Neuronal stem cell (in vitro differentiated cells): ENCODE data around the gene PTPRG.

ENCODE experiments used
- DNase-seq: peaks from one replicate; pipeline ENCODE4 v3.0.0-alpha.2; 2013; ENCODE audit warnings: low spot score
- H2AFZ ChIP-seq: one replicate; pipeline ENCODE4 v1.6.1; 2013; ENCODE audit warnings: mild to moderate bottlenecking, low read length, inconsistent platforms
- H2AK5ac ChIP-seq: 2 replicates; pipeline ENCODE4 v1.6.1; 2013; ENCODE audit warnings: low read depth, mild to moderate bottlenecking, inconsistent platforms, low read length, moderate library complexity, mixed read lengths
- H2BK120ac ChIP-seq: 2 replicates; pipeline ENCODE4 v1.6.1; 2013; ENCODE audit warnings: low read depth, mild to moderate bottlenecking, inconsistent platforms, low read length, moderate library complexity, mixed read lengths
- H2BK12ac ChIP-seq: one replicate; pipeline ENCODE4 v1.6.1; 2013; ENCODE audit warnings: low read length, inconsistent platforms
- H2BK15ac ChIP-seq: 2 replicates; pipeline ENCODE4 v1.6.1; 2013; ENCODE audit warnings: mild to moderate bottlenecking, low read length, inconsistent platforms, mixed read lengths
- H2BK5ac ChIP-seq: one replicate; pipeline ENCODE4 v1.6.1; 2013; ENCODE audit warnings: inconsistent platforms, mild to moderate bottlenecking, low read length, moderate library complexity
- H3K14ac ChIP-seq: one replicate; pipeline ENCODE4 v1.6.1; 2013; ENCODE audit warnings: low read length, inconsistent platforms
- H3K18ac ChIP-seq: 2 replicates; pipeline ENCODE4 v1.6.1; 2013; ENCODE audit warnings: low read length, inconsistent platforms
- H3K23ac ChIP-seq: 2 replicates; pipeline ENCODE4 v1.6.1; 2013; ENCODE audit warnings: low read depth, mild to moderate bottlenecking, mixed read lengths, low read length, inconsistent platforms; ENCODE audit not compliant: poor library complexity
- H3K27ac ChIP-seq: replicated peaks from 3 replicates; pipeline ENCODE4 v1.5.1; 2013; ENCODE audit warnings: low read length, inconsistent platforms
- H3K27me3 ChIP-seq, 3 experiments: 2 replicates each; pipeline ENCODE4 v1.6.1; 2013; ENCODE audit warnings: low read length in 3 of 3, mild to moderate bottlenecking in 2 of 3, inconsistent platforms in 1 of 3, low read depth in 1 of 3, mixed read lengths in 1 of 3, moderate library complexity in 1 of 3; ENCODE audit not compliant: control insufficient read depth in 3 of 3, insufficient read depth in 3 of 3
- H3K36me3 ChIP-seq, 2 donors: replicated peaks in 1 of 2; 2 replicates each; pipeline ENCODE4 v1.6.1; 2013; ENCODE audit warnings: low read length in 2 of 2; ENCODE audit not compliant: control insufficient read depth in 2 of 2, insufficient read depth in 2 of 2
- H3K4ac ChIP-seq: 2 replicates; pipeline ENCODE4 v1.6.1; 2013; ENCODE audit warnings: inconsistent platforms, mild to moderate bottlenecking, low read length, moderate library complexity
- H3K4me1 ChIP-seq, 2 donors: 1 replicate in 1 of 2; 2 replicates in 1 of 2; pipeline ENCODE4 v1.6.1; 2013; ENCODE audit warnings: low read length in 2 of 2, low read depth in 1 of 2; ENCODE audit not compliant: control insufficient read depth in 2 of 2, insufficient read depth in 1 of 2
- H3K4me2 ChIP-seq: one replicate; pipeline ENCODE4 v1.6.1; 2013; ENCODE audit warnings: mild to moderate bottlenecking, low read length, inconsistent platforms; ENCODE audit not compliant: insufficient read depth, poor library complexity, severe bottlenecking
- H3K4me3 ChIP-seq, 2 donors: 2 replicates each; pipeline ENCODE4 v1.5.1; 2013; ENCODE audit warnings: low read length in 2 of 2, mild to moderate bottlenecking in 2 of 2, inconsistent platforms in 1 of 2, moderate library complexity in 1 of 2
- H3K79me1 ChIP-seq: one replicate; pipeline ENCODE4 v1.6.1; 2013; ENCODE audit warnings: low read depth, mild to moderate bottlenecking, inconsistent platforms, low read length, moderate library complexity
- H3K9ac ChIP-seq: one replicate; pipeline ENCODE4 v1.6.1; 2013; ENCODE audit warnings: mild to moderate bottlenecking, low read depth, low read length, inconsistent platforms; ENCODE audit not compliant: poor library complexity
- H3K9me3 ChIP-seq, 2 donors: replicated peaks in 1 of 2; 2 replicates each; pipeline versions ENCODE3 to v1.6.1; 2013; ENCODE audit warnings: low read length in 2 of 2, mild to moderate bottlenecking in 2 of 2, inconsistent platforms in 1 of 2, low read depth in 1 of 2, mixed read lengths in 1 of 2, moderate library complexity in 1 of 2; ENCODE audit not compliant: control insufficient read depth in 2 of 2, insufficient read depth in 1 of 2
- H4K8ac ChIP-seq: one replicate; pipeline ENCODE4 v1.6.1; 2013; ENCODE audit warnings: low read depth, mild to moderate bottlenecking, inconsistent platforms, low read length, moderate library complexity
- H4K91ac ChIP-seq: one replicate; pipeline ENCODE4 v1.6.1; 2013; ENCODE audit warnings: low read length, low read depth, mild to moderate bottlenecking, inconsistent platforms; ENCODE audit not compliant: poor library complexity
- WGBS, 2 donors: extraction: QIAGEN DNeasy Blood & Tissue Kit; methylation state at CpG; one replicate each; pipeline ENCODE4 v1.1.7; 2013; ENCODE audit warnings: missing lambda C conversion rate in 2 of 2, mixed read lengths in 1 of 2; ENCODE audit not compliant: insufficient read length in 2 of 2, insufficient replicate concordance in 1 of 2; ENCODE audit errors: extremely low coverage in 2 of 2; 5-methylcytosine and 5-hydroxymethylcytosine counted together

PTPRG gene

GRCh38 chr3:62318752-62319569 lies 757.6 kb downstream of the PTPRG start:
- Histone ChIP-seq H3K4me1 (peaks cover 2 to 3% of the 10 kb centered on the region in 2 donors), H3K4me2 (peak overlapping the region; percentile 92), H3K79me1 (no peaks in the 10 kb centered on the region), H3K27ac (no peak overlapping the region), H3K18ac (no peak overlapping the region), H2BK5ac (no peak overlapping the region), H2BK15ac (no peak overlapping the region), H2AK5ac (no peak overlapping the region), H2AFZ (peak overlapping the region; percentile 95), H3K9ac (peak overlapping the region; percentile 78), H3K9me3 (peaks cover 3 to 21% of the 10 kb centered on the region in 2 donors), H3K14ac (no peak overlapping the region), H4K8ac (no peak overlapping the region), H3K27me3 (no peaks in the 10 kb centered on the region), H4K91ac (no peak overlapping the region), H3K36me3 (peaks cover 0 to 38% of the 10 kb centered on the region in 2 donors), H2BK120ac (no peak overlapping the region), H2BK12ac (no peak overlapping the region), H3K4me3 (peak overlapping the region; percentile 75 to 79), H3K23ac (no peak overlapping the region), H3K4ac (no peak overlapping the region)
- no CpG with 5 or more reads among the region's 60 CpGs for WGBS, 2 donors
- DNase-seq, result peak; percentile 86

DNA sequence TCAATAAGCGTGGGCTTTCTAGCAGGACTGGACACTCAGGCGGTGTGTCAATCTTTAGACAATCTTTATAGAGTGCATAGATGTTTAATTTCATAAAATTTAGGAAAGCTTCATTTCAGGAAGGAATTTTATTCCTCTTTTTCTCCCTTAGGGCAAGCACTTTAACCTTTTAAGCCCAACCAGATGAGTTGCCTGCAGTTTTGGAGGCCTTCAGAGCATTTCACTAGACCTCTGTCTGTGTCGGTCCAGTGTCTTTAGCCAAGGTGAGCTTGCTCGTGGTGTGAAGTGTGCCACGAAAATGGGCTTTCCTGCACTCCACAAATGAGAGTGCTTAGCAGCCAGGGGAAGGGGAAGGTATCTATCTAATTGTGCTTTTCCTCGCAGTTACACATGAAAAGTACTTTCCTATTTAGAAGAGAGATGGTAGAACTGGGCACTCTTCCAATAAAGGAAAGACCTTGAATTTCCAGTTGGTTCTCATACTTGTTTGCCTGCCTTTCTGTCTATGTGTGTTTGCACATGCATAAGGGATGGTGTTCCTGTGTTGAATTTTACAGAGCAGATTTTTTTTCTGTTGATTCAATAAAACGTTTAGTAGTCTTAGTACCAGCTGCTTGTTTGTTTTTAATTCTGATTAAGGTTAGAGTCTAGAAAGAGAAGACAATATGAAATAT lies 758.3 kb downstream of the PTPRG start:
- Histone ChIP-seq H3K4me3 (peak overlapping the region in 1 of 2 donors; percentile 75), H4K91ac (no peak overlapping the region), H3K36me3 (peaks cover 0 to 45% of the 10 kb centered on the region in 2 donors), H3K14ac (no peak overlapping the region), H4K8ac (no peak overlapping the region), H3K4ac (no peak overlapping the region), H3K4me2 (no peak overlapping the region), H2AFZ (peak overlapping the region; percentile 95), H3K79me1 (no peaks in the 10 kb centered on the region), H2AK5ac (no peak overlapping the region), H2BK15ac (no peak overlapping the region), H3K9me3 (peaks cover 3 to 21% of the 10 kb centered on the region in 2 donors), H3K4me1 (peaks cover 2 to 3% of the 10 kb centered on the region in 2 donors), H3K9ac (no peak overlapping the region), H2BK5ac (no peak overlapping the region), H3K18ac (no peak overlapping the region), H3K23ac (no peak overlapping the region), H3K27me3 (no peaks in the 10 kb centered on the region), H3K27ac (no peak overlapping the region), H2BK12ac (no peak overlapping the region), H2BK120ac (no peak overlapping the region)
- no peak for DNase-seq
- no CpG with 5 or more reads among the region's 7 CpGs for WGBS, 2 donors

- Histone ChIP-seq H2BK12ac (no peak overlapping the region), H3K4me3 (no peak overlapping the region), H2AFZ (no peak overlapping the region), H3K27ac (no peak overlapping the region), H4K91ac (no peak overlapping the region), H3K36me3 (peaks cover 0 to 69% of the 10 kb centered on the region in 2 donors), H3K14ac (no peak overlapping the region), H3K4ac (no peak overlapping the region), H2BK120ac (no peak overlapping the region), H3K79me1 (no peaks in the 10 kb centered on the region), H3K9ac (no peak overlapping the region), H3K18ac (no peak overlapping the region), H2BK15ac (no peak overlapping the region), H2BK5ac (no peak overlapping the region), H4K8ac (no peak overlapping the region), H3K4me2 (no peak overlapping the region), H2AK5ac (no peak overlapping the region), H3K9me3 (peaks cover 3 to 21% of the 10 kb centered on the region in 2 donors), H3K27me3 (no peaks in the 10 kb centered on the region), H3K4me1 (peaks cover 1 to 3% of the 10 kb centered on the region in 2 donors), H3K23ac (no peak overlapping the region)
- no peak for DNase-seq
- WGBS, 2 donors, result no CpG with 5 or more reads among the region's 1 CpG
These were observed 761.9 kb downstream of the PTPRG start for GRCh38 chr3:62323241-62323640.

- H3K4me3 ChIP-seq, result no peak overlapping the region
- H3K9ac ChIP-seq, result no peak overlapping the region
- H3K79me1 ChIP-seq, result no peaks in the 10 kb centered on the region
- no CpG with 5 or more reads among the region's 8 CpGs for WGBS, 2 donors
- DNase-seq, result no peak
- no peak overlapping the region for H4K8ac ChIP-seq
- H3K36me3 ChIP-seq, result peaks cover 0 to 62% of the 10 kb centered on the region in 2 donors
- H3K27me3 ChIP-seq, result no peaks in the 10 kb centered on the region
- no peak overlapping the region for H2BK120ac ChIP-seq
- no peak overlapping the region for H3K14ac ChIP-seq
- H3K27ac ChIP-seq, result no peak overlapping the region
- no peak overlapping the region for H2BK5ac ChIP-seq
- H2BK12ac ChIP-seq, result no peak overlapping the region
- H3K23ac ChIP-seq, result no peak overlapping the region
- no peak overlapping the region for H2BK15ac ChIP-seq
- H2AK5ac ChIP-seq, result no peak overlapping the region
- no peak overlapping the region for H3K4ac ChIP-seq
- no peak overlapping the region for H4K91ac ChIP-seq
- no peak overlapping the region for H3K4me2 ChIP-seq
- peaks cover 0 to 6% of the 10 kb centered on the region in 2 donors for H3K9me3 ChIP-seq
- H3K18ac ChIP-seq, result no peak overlapping the region
- H2AFZ ChIP-seq, result no peak overlapping the region
- H3K4me1 ChIP-seq, result no peaks in the 10 kb centered on the region
These were observed 764.5 kb downstream of the PTPRG start for GRCh38 chr3:62325896-62326295.
